Cerebellar nuclear complex (tissue), 1 donor: ENCODE measurements around the gene MYL4.

Experiments used
- DNase-seq, 2 experiments: peaks; one replicate each; lab custom pipeline; 2025; lab: John Stamatoyannopoulos, UW

The MYL4 gene

DNA sequence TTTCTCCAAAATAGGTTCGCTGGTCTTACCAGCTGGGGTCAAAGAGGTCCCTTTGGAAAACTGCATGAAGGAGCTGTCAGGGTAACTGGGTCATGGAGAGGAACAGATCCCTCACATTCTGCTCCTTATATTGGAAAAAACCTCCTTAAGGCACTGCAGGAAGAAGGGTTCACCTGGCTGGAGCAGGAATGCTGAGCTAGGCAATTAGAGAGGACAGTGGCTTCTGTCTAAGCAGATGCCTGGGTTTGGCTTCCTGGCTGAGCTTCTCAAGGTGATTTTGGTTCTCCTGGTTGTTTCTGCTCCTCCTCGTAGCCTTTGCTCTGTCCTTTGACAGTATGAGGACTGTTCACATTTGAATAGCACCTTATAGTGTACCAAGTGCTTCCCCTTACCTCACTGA lies 64.1 kb downstream of the MYL4 start:
- no peak for DNase-seq
